LHCN-M2 (cell line): ENCODE measurements around the gene C1orf232. TPM values are rescaled to one million over a fixed set of nuclear protein-coding genes. Genes with fewer than 3 reads are reported as not detected.

Experiments
- DNase-seq: peaks from one replicate; pipeline ENCODE4 v3.0.0-alpha.2; 2012; ENCODE audit warnings: low read depth
- total RNA-seq: library from RNA; depleted of rRNA; stranded (reverse); fragments of >200 nt; gene quantifications from 2 replicates; pipeline ENCODE4 v1.2.3, GENCODE V29; 2014

C1orf232 gene
- total RNA-seq, 1 experiment from 2014 or later, result not detected

- no peak for DNase-seq
Observed at GRCh38 chr1:26158271-26158907, 10.4 kb downstream of the C1orf232 start.

GRCh38 chr1:26156285-26157038, 12.3 kb downstream of the C1orf232 start:
- no peak for DNase-seq

- DNase-seq, result no peak
Observed at GRCh38 chr1:26155370-26156284, 13.1 kb downstream of the C1orf232 start.

- no peak for DNase-seq
Observed at GRCh38 chr1:26154750-26155149, 14.0 kb downstream of the C1orf232 start.

- no peak for DNase-seq
Observed at GRCh38 chr1:26153966-26154532, 14.7 kb downstream of the C1orf232 start.

GRCh38 chr1:26148887-26149286, 19.9 kb downstream of the C1orf232 start:
- DNase-seq, result no peak

- no peak for DNase-seq
Observed at GRCh38 chr1:26145960-26146294, 22.8 kb downstream of the C1orf232 start.

- DNase-seq, result peak; percentile 61
Observed at GRCh38 chr1:26145041-26145959, 23.5 kb downstream of the C1orf232 start.

- DNase-seq, result no peak
Observed at GRCh38 chr1:26142159-26142558, 26.6 kb downstream of the C1orf232 start.

- DNase-seq, result no peak
Observed at GRCh38 chr1:26138974-26139558, 29.7 kb downstream of the C1orf232 start.

GRCh38 chr1:26134466-26134865, 34.3 kb downstream of the C1orf232 start:
- no peak for DNase-seq

GRCh38 chr1:26132834-26133167, 36.0 kb downstream of the C1orf232 start:
- no peak for DNase-seq

- DNase-seq, result peak; percentile 24
Observed at GRCh38 chr1:26132128-26132833, 36.5 kb downstream of the C1orf232 start.

- no peak for DNase-seq
Observed at GRCh38 chr1:26130695-26131094, 38.1 kb downstream of the C1orf232 start.

GRCh38 chr1:26129778-26130177, 39.0 kb downstream of the C1orf232 start:
- DNase-seq, result no peak

GRCh38 chr1:26127235-26128163, 41.3 kb downstream of the C1orf232 start:
- no peak for DNase-seq

- DNase-seq, result peak; percentile 25
Observed at GRCh38 chr1:26126321-26127084, 42.3 kb downstream of the C1orf232 start.

- DNase-seq, result no peak
Observed at GRCh38 chr1:26125946-26126320, 42.8 kb downstream of the C1orf232 start.
